ENCODE results near the gene NBDY.
"Not testable (repeated sequence)": the region's sequence is repeated elsewhere in the genome, so short reads cannot be mapped to it uniquely, and the experiment has no call there.

Gene NBDY

GRCh38 chrX:56729152-56729850, at the start of gene NBDY:
Gene NBDY (plus strand): TSS chrX:56729243. CDS start chrX:56729354, 111 bp downstream.
- peak; percentile 44 for DNase-seq

- DNase-seq, result not testable (repeated sequence)
Measured at GRCh38 chrX:56704530-56704929, 24.5 kb upstream of the NBDY start.

- peak; percentile 25 for DNase-seq
Measured at GRCh38 chrX:56726605-56727004, 2.4 kb upstream of the NBDY start.

- no peak for DNase-seq
Measured at GRCh38 chrX:56727531-56727930, 1.5 kb upstream of the NBDY start.

GRCh38 chrX:56728321-56728720, 722 bp upstream of the NBDY start:
- DNase-seq, result peak; percentile 8

- DNase-seq, result peak; percentile 17
Measured at GRCh38 chrX:56728752-56729151, 291 bp upstream of the NBDY start.

GRCh38 chrX:56733459-56734046, 4.5 kb downstream of the NBDY start:
- DNase-seq, result peak; percentile 31

- no peak for DNase-seq
Measured at GRCh38 chrX:56736219-56736618, 7.2 kb downstream of the NBDY start.

- DNase-seq, result no peak
Measured at GRCh38 chrX:56738670-56739069, 9.6 kb downstream of the NBDY start.

- peak; percentile 74 for DNase-seq
Measured at GRCh38 chrX:56744996-56745395, 16.0 kb downstream of the NBDY start.

- no peak for DNase-seq
Measured at GRCh38 chrX:56746996-56747395, 18.0 kb downstream of the NBDY start.

GRCh38 chrX:56751071-56751470, 22.0 kb downstream of the NBDY start:
- peak; percentile 14 for DNase-seq

GRCh38 chrX:56757327-56757726, 28.3 kb downstream of the NBDY start:
- DNase-seq, result no peak

- DNase-seq, result no peak
Measured at GRCh38 chrX:56758456-56758855, 29.4 kb downstream of the NBDY start.

- no peak for DNase-seq
Measured at GRCh38 chrX:56759736-56760409, 30.8 kb downstream of the NBDY start.

- DNase-seq, result not testable (repeated sequence)
Measured at GRCh38 chrX:56760410-56761124, 31.5 kb downstream of the NBDY start.

- DNase-seq, result no peak
Measured at GRCh38 chrX:56761167-56761566, 32.1 kb downstream of the NBDY start.

GRCh38 chrX:56762220-56762619, 33.2 kb downstream of the NBDY start:
- DNase-seq, result no peak

- no peak for DNase-seq
Measured at GRCh38 chrX:56762707-56763555, 33.9 kb downstream of the NBDY start.

GRCh38 chrX:56763556-56764152, 34.6 kb downstream of the NBDY start:
- no peak for DNase-seq

- DNase-seq, result peak; percentile 57
Measured at GRCh38 chrX:56764153-56764974, 35.3 kb downstream of the NBDY start.
